ENCODE data around the gene PRRC2A. TPM values are rescaled to one million over a fixed set of nuclear protein-coding genes. Genes with fewer than 3 reads are reported as not detected.
"Not testable (repeated sequence)": the region's sequence is repeated elsewhere in the genome, so short reads cannot be mapped to it uniquely, and the experiment has no call there.

PRRC2A gene
- polyA plus RNA-seq, 3 donors: 209 to 221 (median 210) TPM

DNA sequence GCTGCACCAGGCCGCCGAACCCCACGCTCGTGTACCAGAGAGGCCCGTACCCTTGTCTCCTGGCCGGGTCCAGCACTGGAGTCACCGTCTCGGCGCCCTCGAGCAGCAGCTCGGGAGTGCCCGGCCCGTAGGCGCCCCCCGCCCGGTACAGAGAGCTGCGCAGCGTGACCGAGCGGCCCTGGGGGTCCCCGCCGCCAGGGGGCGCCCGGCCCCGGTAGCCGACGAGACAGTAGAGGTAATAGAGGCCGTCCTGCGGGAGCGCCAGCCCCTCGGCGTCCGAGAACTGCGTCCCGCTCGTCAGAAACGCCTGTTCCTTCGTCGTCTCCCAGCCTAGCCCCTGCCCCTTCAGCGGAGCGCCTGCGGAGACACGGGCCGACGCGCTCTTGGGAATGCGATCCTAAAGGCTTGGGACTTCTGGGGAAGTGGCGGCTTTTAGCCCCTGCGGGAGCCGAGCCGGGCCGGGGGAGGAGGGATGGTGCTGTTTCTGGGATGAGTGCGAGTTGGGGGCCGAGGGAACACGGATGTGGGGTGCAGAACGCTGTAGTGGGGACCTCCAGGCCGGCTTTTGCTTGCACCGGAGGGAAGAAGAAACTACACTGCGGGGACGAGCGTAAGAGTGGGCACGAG, 39.6 kb upstream of the PRRC2A start:
- DNase-seq: peak; percentile 85

- DNase-seq: no peak
These were observed 38.9 kb upstream of the PRRC2A start for GRCh38 chr6:31581434-31582229.

- DNase-seq: no peak
These were observed 38.3 kb upstream of the PRRC2A start, which contains the start of gene LTB for GRCh38 chr6:31582230-31582643. Gene LTB, minus strand, starts transcription at chr6:31582424. Its CDS starts 7 bp downstream, at chr6:31582417.

- no peak for DNase-seq
These were observed 35.0 kb upstream of the PRRC2A start for GRCh38 chr6:31585491-31585890.

GRCh38 chr6:31586008-31586407, 34.5 kb upstream of the PRRC2A start, which contains the start of gene LST1:
Gene LST1, plus strand, starts transcription at chr6:31586277. Its CDS starts 1,023 bp downstream, at chr6:31587300.
- no peak for DNase-seq

DNA sequence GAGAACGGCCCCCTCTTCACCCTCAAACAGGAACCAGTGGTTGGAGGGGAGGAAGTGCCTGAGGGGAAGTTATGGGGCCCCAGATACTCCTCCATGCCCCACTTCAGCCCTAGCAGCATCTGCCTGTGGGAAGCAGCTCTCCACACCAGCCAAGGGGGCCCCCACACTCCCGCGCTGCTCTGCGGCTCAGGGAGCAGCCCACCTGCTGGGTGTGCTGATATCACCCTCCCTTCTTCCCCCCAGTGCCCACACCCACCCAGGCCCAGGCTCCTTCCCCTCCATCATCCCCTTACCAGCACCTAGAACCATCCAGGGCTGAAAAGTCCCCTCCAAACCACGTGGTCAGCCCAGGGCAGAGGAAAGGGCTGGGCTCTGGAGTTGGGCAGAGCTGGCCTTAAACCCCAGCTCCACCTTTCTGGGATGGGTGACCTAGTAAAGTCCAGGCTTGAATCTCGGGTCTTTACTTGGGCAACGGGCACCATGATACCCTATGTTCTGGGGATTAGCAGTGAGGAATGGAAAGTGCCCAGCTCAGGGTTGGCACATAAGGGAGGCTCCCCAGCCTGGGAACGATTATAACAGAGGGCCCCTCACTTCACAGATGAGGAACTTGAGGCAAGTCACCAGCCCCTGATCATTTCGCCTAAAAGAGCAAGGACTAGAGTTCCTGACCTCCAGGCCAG, 33.8 kb upstream of the PRRC2A start:
- DNase-seq: no peak

GRCh38 chr6:31587791-31588777, 32.4 kb upstream of the PRRC2A start:
- no peak for DNase-seq

GRCh38 chr6:31588871-31589650, 31.5 kb upstream of the PRRC2A start:
- DNase-seq: no peak

DNA sequence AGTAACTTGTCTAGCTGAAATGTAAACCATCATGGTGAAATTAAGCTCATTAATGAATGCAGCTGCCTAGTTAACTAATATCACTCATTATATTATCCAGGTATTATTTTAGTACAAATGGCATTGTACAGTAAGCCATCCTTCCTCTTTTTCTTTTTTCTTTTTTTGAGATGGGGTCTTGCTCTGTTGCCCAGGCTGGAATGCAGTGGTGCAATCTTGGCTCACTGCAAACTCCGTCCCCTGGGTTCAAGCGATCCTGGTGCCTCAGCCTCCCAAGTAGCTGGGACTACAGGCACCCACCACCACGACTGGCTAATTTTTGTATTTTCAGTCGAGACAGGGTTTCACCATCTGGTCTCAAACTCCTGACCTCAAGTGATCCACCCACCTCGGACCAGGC, 29.8 kb upstream of the PRRC2A start:
- DNase-seq: not testable (repeated sequence)

GRCh38 chr6:31592396-31592771, 28.1 kb upstream of the PRRC2A start:
- DNase-seq: no peak

GRCh38 chr6:31597006-31597405, 23.5 kb upstream of the PRRC2A start:
- DNase-seq: no peak

- no peak for DNase-seq
These were observed 13.2 kb upstream of the PRRC2A start for GRCh38 chr6:31607317-31607716.

DNA sequence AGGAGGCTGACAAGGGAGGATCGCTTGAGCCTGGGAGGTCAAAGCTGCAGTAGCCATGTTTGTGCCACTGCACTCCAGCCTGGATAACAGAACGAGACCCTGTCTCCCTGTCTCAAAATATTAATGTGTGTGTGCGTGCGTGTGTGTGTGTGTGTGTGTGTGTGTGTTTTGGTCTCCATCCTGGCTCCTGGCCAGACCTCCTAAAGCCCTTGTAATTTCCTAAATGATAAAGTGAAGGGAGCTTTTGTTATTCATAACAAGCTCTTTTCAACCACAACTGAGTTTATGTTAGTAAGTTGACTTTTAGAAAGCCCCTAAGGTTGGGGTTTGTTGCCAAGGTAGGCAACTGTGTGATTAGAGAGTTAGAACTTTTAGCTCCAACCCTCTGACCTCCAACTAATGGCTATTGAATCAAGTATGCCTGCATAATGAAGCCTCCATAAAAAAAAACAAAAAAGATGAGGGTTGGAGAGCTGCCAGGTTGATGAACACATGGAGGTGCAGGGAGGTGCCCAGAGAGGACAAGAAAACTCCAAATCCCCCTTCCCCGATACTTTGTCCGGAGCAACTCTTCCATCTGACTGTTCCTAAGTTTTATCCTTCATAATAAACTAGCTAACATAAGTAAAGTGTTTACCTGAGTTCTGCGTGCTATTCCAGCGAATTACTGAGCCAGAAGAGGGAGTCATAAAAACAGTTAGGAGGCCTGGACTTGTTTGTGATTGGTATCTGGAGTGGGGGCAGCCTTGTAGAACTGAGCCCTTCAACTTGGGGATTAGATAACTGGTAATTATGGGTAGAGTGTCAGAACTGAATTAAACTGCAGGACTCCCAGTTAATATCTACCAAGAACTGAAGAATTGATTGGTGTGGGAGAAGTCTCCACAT, 10.8 kb upstream of the PRRC2A start:
- no peak for DNase-seq

DNA sequence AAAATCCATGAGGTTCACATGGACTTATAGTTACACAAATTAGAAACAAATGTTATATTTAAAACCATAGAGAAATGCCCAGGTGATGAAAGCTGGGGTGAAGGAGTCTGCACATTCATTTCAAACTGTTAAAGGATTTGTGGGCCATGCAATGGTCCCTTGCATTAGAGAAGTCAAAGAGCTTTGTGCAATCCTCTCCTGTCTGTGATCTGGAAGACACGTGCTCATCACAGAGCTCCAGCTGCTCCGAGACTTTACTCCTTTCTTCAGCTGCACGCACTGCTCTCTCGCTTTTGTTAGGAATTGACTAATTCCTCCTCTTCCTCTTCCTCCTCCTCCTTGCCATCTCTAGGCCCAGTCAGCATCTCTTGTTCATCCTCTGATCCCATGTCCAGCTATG, 9.5 kb upstream of the PRRC2A start:
- no peak for DNase-seq

- no peak for DNase-seq
These were observed 6.4 kb upstream of the PRRC2A start for GRCh38 chr6:31614075-31614619.

DNA sequence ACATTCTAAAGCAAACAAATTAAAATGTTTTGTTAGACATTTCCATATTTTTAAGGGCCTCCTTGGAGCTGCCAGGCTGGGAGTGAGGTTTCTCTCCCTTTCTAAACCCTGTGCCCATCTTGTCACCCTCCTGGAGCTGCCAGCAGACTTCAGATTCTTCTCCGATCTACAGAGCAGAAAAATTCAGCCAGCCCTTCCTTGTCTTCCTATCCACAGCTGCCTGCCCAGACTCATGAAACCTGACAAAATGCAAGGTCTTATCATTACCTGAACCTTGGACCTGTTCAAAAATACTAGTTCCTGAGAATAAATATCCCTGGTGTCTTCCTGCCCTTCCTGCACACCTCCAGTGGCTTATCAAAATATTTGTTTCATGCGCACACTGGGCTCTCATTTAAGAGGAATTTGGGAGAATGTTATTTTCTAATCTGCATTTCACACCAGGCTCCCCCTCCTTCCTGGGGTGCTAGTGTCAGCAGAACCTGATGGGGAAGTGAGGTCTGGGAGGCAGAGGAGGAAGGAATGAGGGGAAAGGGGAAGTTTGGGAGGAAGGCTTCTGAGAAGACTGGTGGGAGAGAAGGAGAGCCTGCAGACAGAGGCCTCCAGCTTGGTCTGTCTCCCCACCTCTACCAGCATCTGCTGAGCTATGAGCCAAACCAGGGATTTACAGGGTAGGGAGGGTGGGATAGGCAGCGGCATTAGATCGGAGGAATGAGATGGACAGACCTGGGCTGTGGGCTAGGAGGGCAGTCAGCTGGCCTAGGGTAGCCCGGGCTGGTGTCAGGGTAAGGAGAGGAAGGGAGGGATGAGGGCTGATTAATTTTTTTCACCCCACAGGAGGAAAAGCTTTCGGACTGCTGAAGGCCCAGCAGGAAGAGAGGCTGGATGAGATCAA, 5.6 kb upstream of the PRRC2A start, which contains the start of gene AIF1:
Gene AIF1 (plus strand): TSS at position 551 of the 895 bp plus-strand sequence. CDS start 96 bp downstream, at position 647.
- DNase-seq: no peak

DNA sequence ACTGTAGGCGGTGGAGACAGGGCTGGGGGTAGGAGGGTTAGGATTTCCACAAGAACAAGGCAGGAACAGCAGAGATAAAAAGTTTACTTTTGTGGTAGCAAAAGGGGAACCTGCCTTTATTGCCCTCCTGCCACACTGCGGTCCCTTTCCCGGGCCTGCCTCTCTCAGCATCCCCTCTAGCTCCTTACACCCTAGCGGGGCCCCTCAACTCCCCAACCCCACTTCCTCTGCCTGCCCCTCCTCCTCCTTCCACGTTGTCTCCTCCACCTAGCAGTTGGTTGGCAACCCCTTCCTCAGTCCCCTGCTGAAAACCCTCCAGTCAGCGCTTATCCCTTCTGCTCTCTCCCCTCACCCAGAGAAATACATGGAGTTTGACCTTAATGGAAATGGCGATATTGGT, 4.8 kb upstream of the PRRC2A start:
- no peak for DNase-seq

GRCh38 chr6:31617010-31617409, 3.5 kb upstream of the PRRC2A start:
- no peak for DNase-seq
